Dermis blood vessel endothelial cell (primary cell): ENCODE results near the gene KIF18B. TPM values are rescaled to one million over a fixed set of nuclear protein-coding genes. Genes with fewer than 3 reads are reported as not detected.
A peak's percentile ranks its signal among the peaks of the same experiment; 100 is the strongest.

Experiments
- DNase-seq: peaks from one replicate; pipeline ENCODE4 v3.0.0; 2010
- total RNA-seq: library from RNA; depleted of rRNA; stranded (reverse); fragments of >200 nt; gene quantifications from 2 replicates; pipeline ENCODE4 v1.2.3, GENCODE V29; 2014

The KIF18B gene
- total RNA-seq, 1 donor from 2014 or later, result 1.4 TPM

GRCh38 chr17:44904001-44904984, 43.3 kb downstream of the KIF18B start:
- no peak for DNase-seq

GRCh38 chr17:44903012-44903685, 44.4 kb downstream of the KIF18B start:
- DNase-seq, result peak; percentile 53

GRCh38 chr17:44902135-44902760, 45.3 kb downstream of the KIF18B start:
- DNase-seq, result no peak

- peak; percentile 75 for DNase-seq
These were observed 46.1 kb downstream of the KIF18B start for GRCh38 chr17:44901411-44901921.

- DNase-seq, result peak; percentile 98
These were observed 46.7 kb downstream of the KIF18B start for GRCh38 chr17:44900894-44901293.

- DNase-seq, result peak; percentile 94
These were observed 48.3 kb downstream of the KIF18B start, which contains the start of gene EFTUD2 for GRCh38 chr17:44899074-44899782. EFTUD2 (minus strand) TSS chr17:44899445; CDS start chr17:44894521, 4,924 bp downstream.

- peak; percentile 61 for DNase-seq
These were observed 48.9 kb downstream of the KIF18B start for GRCh38 chr17:44898768-44899073.

GRCh38 chr17:44894642-44895041, 52.9 kb downstream of the KIF18B start:
- DNase-seq, result no peak

- no peak for DNase-seq
These were observed 55.3 kb downstream of the KIF18B start for GRCh38 chr17:44892250-44892649.

- no peak for DNase-seq
These were observed 58.6 kb downstream of the KIF18B start for GRCh38 chr17:44889003-44889402.

- no peak for DNase-seq
These were observed 59.3 kb downstream of the KIF18B start for GRCh38 chr17:44887971-44888954.

GRCh38 chr17:44887016-44887415, 60.6 kb downstream of the KIF18B start:
- no peak for DNase-seq

GRCh38 chr17:44884941-44885340, 62.6 kb downstream of the KIF18B start:
- DNase-seq, result no peak

GRCh38 chr17:44881145-44881544, 66.4 kb downstream of the KIF18B start:
- no peak for DNase-seq

GRCh38 chr17:44880062-44880461, 67.5 kb downstream of the KIF18B start:
- no peak for DNase-seq

- DNase-seq, result no peak
These were observed 68.2 kb downstream of the KIF18B start for GRCh38 chr17:44879376-44879775.

- DNase-seq, result peak; percentile 63
These were observed 68.8 kb downstream of the KIF18B start for GRCh38 chr17:44878627-44879221.

- DNase-seq, result no peak
These were observed 70.5 kb downstream of the KIF18B start for GRCh38 chr17:44877121-44877520.

- DNase-seq, result no peak
These were observed 71.8 kb downstream of the KIF18B start for GRCh38 chr17:44875761-44876160.
